Superior temporal gyrus (tissue), 1 donor: Measurements from ENCODE around the gene XRCC3.

ENCODE experiments used
- DNase-seq: peaks from one replicate; pipeline ENCODE4 v3.0.0-alpha.2; 2016; ENCODE audit errors: extremely low spot score

Gene XRCC3

DNA sequence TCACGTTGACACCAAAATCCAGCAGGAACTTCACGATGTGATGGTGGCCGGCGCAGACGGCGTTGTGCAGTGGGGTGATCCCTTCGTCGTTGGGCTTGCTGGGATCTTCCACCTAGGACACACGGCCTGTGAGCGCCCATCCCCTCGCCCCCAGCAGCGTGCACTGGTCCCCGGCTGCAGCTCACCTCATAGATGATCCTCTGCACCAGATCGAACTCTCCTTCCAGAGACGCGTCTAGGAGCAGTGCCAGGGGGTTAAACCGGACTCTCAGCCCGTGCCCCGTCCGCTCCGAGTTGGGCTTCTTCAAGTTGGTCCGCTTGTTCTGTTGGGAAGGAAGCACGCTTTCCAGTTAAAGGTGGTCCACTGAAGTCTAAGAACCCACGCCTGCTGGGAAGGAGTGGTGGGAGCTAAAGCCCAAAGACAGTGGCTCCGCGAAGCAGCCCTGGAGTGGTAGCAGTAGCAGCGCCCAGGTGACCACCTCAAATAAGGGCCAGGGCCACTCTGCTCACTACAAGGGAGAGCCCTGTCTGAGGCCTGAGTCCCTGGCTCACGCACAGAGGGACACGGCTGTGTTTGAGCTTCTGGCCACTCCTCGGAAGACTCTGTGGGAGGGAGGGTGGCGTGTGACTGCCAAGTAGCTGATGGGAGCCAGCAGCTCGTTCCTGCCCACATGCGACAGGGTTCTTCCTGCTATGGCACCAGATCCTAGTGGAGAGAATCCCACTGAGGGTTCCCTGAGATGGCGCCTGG, 23.6 kb upstream of the XRCC3 start:
- DNase-seq: no peak

DNA sequence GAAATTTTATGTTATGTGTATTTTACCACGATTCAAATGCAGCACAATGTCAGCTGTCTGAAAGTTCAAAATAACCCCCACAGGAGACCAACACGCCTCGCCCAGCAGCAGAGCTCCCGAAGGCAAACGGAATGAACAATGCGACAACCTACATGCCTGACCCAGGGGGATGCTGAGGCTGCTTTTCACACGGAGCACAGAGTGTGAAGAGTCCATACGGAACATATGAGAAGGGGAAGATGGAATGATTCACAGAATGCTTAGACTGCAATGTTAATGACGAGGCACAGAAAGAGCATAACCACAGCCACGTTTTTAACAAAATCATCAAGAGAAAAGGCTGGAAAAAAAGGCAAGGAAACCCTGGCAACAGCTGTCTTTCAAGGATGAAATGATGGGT, 22.9 kb upstream of the XRCC3 start:
- DNase-seq: no peak

DNA sequence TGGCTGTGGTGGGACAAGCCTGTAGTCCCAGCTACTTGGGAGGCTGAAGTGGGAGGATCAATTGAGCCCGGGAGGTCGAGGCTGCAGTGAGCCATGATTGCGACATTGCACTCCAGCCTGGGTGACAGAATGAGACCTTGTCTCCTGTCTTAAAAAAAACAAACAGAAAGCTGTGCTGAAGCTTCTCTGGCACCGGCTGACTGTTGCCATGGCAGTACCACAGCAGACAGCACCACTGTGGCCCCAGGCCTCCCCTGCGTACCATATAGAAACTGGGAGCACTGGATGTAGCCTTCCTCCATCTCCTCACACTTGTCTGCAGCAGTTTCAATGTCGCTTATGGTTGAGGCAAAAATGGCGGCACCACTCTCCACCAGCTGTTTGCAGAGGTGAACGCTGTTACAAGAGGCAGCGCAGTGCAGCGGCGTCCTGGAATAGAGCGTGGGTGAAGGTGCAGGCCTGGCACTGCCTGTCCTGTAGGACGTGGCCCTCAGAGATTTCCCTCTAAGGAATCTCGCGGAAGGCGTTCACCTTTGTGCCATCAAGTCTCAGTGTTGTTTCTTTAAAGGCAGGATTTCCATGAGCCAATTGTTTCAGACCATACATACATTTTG, 22.3 kb upstream of the XRCC3 start:
- no peak for DNase-seq

DNA sequence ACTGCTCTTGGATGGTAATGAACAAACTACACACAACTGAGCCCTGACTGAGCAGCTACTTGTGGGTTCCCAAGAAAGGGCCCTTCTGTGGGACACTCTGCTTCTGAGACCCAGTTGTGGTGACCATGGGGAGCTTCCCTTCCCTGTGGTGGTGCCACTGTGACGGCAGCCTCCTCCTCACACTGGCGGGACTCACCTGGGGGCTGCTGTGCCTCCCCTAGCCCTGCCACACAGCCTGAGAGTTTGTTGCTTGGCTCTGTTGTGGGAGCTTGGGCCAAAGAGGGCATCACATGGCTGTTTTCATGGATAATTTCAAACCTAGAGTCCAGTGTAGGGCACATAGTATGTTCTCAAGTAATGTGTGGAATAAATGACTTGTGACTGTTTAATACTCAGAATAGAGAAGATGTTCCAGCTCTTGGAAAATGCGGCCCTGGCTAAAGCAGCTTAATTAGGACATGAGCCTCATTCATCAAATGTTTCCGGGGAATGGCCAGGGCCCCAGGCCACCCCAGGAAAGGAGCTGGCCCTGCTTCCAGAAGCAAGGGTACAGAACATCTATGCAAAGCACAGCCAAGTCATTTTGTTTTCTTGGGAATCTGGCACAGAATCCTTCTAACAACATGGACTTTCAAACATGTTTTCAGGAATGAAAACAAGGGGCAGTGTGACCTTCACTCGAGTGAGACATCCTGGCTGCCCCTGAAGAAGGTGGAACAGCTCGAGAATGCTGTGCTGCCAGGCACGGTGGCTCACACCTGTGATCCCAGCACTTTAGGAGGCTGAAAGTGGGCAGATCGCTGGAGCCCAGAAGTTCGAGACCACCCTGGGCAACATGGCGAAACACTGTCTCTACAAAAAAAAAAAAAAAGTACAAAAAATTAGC, 21.5 kb upstream of the XRCC3 start:
- peak; percentile 42 for DNase-seq

DNA sequence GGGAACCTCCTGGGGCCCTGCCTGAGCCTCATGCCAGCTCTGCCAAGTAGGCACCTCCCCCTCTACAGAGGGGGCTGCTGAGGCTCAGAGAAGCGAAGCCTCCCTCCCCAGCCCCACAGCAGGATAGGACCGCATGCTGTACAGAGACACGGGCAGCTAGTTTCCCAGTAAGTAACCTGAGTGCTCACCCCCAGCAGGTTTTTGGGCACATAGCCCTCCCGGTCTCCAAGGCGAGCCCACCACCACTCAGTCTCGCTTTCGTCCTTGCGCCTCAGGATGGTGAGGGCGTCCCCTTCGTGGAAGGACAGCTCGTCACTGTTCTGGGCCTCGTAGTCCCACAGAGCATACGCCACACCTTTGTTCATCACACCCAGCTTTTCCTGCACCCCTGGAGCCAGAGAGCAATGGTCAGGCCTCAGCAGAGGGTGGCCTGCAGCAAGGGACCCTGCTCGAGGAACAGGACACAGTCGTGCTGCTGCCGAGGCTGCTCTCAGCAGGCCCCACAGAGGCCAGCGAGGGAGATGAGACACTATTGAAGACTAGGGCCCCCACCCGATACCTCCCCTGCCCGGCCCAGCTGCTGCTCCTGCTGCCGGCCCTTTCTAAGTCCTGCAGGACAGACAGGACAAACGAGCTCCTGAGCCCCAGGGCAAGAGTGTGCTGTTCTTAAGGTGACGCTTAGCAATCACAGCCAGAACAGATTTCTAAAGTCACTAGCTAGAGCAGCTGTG, 20.7 kb upstream of the XRCC3 start:
- no peak for DNase-seq

DNA sequence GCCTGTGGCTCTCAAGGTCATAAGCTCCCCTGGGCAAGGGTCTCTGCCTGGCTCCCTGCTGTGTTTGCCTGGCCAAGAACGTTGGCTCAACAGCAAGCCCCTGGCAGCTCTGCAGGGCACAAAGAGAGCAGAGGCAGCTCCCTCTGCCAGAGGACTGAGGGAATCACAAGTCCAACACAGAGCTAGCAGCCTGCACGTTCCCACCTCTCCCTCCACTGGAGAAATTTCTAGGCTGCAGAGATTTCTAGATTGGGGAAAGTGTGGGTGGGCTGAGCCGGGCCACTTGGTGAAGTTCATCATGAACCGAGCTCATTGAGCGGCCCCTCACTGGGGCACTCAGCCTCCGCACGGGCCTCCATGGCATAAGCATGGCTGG, 20.2 kb upstream of the XRCC3 start:
- no peak for DNase-seq

DNA sequence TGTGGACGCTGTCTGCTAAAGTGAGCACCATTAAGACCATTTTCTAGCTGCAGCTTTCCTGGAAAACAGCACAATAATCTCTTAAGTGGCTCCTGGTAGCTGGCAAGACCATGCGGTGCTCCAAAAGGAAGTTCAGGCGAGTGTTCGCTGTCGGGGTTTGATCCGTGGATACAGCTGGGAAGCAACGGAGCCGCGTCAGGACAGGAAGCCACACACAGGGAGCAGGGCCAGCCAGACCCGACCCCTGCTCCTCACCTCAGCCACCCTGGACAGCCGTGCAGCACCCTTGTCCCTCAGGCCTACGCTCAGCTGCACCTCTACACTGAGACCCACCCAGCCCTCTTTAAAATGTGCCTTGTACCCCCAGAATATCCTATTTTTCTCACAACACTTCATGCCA, 19.8 kb upstream of the XRCC3 start:
- no peak for DNase-seq

DNA sequence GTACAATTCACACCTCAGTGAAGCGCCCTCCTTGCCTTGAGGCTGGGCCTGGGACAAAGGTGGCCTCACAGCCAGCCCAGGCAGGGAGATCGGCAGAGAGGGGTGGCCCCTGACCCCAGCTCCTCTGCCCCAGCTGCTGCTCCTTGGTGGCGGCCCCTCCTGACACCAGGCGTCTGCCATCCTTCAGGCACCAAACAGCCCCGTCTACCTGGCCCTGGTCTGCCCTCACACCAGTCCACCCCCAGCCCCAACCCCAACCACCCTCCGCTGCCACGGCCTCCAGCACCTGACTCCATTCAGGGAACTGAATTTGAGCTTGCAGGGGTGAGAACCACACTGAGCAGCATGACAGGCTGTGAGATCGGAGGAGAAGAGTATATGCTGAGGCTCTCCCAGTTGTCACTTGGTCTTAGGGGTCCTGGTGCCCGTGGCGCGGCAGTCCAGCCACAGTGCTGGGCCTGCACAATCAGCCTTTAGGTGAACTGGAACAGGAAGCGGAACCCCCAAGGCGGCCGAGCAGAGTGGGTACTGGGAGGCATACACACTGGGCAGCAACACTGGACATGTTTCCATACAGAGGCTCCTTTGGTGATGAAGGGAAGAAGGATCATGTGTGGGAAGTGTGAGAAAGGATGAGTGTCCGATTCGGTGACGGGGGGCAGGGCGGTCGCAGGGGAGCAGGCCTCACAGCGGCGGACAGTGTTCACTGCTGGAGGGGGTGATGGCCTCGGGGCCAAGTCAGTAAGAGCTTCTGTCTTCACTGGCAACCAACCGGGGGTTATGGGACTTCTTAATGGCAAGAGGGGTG, 19.0 kb upstream of the XRCC3 start:
- no peak for DNase-seq

DNA sequence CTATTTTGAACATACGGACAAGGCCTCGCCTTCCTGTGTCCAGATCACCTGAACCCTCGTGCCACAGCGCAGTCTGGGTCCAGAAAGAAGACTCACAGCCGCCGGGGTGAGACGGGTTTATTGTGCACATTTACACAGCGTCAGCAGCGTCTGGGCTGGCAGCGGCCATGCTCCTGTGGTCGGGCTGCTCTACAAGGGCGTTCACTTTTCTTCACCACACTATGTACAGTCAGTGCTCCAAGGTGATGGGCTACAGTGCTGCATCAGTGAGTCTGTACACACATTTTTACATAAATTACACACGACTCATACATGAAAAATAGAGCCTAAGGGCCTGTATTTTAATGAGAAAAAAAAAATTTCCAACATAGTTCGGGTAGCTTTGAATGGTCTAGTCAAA, 18.4 kb upstream of the XRCC3 start:
- DNase-seq: no peak

DNA sequence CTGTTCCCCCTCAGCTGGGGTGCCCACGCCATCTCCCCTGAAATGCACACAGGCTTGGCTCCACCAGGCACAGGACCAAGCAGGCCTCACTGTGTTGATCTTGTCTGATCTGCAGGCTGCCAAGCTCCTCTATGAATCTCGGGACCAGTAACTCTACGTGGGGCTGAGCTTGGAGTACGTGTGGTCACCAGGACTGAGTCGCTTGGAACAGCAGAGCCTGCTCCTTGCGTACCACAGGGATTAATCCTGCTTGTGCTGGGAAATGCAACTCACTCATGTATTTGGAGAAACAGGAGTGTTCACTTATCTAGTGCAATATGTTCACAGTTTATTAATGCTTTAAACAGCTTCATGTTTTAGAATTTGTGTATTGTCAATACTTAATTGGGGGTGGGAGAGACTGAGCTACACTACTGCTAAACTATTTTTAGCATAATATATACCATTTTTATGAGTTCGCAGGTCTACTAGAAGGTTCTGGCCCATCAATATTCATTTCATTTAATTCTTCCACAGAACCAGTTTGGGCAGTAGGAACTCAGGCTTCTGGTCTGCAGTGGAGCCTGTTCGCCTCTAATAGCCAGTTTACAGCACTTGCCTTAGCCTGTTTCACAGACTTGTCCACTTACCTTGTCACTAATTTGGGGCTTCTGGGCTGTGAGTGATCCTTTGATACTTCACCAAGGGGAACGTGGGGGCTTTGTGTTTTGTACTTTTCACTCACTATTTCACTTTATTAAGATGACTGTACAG, 17.8 kb upstream of the XRCC3 start:
- no peak for DNase-seq

DNA sequence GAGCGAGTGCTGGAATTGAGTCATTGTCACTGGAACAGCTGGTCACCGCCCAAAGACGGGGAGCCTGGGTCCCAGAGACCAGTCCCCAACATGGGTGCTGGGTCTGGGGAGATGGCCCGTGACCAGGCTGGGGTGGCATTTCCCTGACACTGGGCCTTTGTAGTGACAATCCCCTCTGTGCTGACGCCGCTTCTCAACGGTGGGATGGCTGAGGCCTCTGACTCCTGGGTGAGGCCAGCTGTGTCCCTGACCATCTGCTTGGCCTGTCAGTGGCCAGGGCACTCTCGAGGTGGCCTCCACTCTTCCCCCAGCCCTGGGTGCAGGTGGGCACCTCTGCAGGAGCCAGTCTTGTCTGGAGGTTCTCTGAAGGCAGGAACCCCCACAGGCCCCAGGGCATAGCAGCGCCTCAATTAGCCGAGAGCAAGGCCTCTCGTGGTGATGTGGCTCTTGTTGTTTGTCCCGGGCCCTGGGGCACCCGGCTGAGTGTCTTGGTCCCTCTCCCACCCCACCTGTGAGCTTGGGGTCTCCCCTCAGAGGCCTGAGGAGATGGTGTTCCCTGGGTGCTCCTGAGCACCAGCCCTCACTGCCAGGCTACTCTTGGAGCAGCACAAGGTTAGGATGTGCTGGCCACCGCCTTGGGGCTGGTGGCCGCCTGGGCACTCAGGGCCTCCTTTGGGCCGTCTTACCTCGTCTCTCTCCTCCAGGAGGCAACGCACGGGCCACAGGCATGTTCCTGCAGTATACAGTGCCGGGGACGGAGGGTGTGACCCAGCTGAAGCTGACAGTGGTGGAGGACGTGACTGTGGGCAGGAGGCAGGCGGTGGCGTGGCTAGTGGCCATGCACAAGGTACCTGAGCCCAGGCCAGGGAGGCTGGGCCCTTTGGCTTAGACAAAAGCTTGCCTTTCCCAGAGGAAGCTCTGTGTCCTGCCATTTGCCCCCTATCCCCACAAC, 16.9 kb upstream of the XRCC3 start:
- DNase-seq: no peak

DNA sequence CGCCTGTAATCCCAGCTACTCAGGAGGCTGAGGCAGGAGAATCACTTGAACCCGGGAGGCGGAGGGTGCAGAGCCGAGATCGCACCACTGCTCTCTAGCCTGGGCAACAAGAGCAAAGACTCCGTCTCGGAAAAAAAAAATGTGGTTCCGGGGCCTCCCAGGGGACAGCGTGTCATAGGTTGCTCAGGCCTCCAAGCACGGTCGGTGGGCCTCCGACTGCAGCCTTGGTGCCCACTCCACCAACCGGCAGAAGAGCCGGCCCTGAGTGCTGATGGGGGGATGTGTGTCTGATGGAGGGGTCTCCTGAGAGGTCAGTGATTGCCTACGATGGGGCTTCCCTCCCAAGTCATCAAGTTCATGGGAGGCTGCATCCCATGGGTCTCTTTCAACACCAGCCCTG, 16.2 kb upstream of the XRCC3 start:
- no peak for DNase-seq

DNA sequence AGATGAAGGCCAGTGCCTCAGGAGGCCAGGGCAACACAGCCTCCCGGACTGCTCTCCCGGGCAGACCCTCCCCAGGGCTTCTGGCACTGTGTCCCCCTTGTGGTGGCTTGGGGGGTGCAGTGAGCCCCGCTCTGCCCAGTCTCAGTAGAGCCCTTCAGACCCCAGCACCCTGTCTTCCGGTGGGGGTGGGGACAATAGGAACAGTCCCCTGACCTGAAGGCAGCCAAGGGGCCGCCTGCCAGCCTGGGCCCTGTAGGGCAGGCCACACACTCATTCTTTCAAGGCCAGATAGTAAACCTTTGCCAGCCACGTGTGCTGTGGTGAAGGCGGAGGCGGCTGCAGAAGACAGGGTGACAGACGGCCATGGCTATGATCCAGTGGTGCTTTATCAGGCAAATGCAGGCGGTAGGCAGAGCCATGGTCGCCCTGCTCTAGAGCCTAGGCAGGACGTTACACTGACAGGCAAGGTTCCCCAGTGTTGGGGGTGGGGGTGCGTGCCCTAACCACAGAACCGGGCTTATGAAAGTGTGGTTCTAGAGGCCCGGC, 15.3 kb upstream of the XRCC3 start:
- no peak for DNase-seq

DNA sequence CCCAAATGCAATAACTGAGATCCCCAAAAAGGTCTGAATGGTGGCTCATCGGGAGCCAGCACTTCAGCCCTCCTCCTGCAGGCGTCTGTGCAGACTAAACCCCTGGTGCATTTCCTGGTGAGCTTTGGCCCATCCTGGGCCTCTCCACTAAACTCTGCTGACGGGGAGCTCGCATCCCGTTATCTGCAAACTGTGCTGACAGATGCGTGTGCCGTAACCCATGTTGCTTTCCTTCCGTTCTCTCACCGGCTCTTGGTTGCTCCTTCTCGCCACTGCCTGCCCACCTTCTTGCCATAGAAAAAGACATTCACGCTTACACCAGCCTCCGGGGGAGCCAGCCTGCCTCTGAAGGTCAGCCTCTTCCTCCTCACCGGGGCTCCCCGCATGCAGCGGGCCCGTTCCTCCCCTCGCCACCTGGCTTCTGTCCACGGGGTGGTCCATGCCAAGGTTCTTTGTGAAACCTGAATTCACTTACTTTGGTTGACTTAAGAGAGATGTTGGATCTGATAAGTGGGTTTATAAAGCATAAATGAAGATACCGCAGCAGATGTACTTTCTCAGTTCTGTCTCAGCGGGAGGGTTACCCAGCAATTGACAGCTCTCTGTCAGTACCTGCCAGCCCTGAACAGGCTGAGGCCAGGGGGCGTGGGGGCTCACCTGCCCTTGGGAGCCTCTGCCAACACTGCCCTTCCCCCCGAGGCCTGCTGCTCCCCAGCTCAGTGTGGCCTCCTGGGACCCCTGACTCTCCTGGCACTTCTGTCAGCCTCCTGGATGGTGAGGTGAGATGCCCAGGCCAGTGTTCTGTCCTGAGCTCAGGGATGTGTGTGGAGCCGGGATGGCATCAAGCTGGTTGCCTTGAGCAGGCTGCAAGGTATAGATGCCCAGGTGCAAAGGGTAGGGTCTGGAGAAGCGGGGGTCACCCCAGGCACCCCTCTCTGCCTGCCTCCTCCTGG, 14.5 kb upstream of the XRCC3 start:
- DNase-seq: no peak

DNA sequence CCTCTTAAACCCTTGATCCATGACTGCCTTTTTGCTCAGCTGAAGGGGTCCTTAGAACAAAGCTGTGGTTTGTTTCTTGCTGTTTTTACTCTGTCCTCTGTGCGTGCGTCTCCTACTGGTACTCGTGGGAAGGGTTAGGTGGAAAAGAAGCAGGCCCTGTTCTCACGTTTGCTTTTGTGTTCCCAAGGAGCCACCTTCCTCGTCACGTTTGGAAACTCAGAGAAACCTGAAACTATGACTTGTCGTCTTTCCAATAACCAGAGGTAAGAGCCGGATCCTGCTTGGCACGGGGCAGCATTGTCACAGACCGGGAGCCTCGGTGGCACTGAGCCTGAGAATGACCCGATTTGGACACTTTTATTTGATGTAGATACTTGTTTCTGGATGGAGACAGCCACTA, 13.5 kb upstream of the XRCC3 start:
- peak; percentile 38 for DNase-seq

DNA sequence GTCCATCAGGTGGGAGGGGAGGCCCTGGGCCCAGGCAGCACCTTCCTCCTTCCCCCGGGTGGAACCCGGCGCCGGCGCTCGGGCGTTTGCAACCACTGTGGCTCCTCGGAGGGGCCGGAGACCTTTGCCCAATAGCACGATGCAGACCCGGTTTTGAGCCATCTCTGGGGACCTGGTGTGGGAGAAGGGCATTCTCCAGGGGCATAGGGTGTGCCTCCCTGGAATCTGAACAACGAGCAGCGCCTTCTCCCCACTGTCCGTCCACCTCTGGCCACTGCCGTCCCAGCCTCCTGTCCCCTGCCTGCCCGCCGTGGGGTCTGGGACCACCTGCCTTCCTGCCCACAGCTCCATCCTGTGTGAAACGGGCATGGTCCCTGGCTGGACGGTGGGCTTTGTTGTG, 12.9 kb upstream of the XRCC3 start:
- no peak for DNase-seq

DNA sequence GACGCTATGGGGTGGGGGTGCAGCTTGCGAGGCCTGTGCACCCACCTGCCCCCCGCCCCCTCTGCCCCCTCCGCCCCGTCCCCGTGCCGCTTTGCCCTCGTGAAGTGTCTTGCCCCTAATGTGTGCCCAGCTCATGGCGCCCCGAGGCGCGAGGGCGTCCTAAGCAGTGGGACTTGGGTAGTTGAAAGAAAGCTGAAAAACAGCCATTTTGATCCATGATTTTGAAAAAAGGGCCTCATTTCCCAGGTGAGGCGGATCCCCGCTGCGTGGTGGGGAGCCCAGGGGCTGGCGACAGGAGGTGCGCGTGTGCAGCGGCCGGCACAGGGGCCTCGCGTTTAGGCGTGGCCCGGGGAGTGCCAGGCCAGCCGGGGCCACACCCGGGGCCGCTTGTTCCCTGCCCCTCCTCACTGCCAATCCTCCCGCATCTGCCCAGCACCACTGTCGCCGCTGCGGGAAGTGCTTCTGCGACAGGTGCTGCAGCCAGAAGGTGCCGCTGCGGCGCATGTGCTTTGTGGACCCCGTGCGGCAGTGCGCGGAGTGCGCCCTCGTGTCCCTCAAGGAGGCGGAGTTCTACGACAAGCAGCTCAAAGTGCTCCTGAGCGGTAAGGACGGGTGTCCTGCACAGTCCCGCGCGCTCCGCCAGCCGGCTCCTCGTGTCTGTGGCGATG, 12.2 kb upstream of the XRCC3 start:
- DNase-seq: no peak
